ENCODE measurements around the gene PPP4R2. TPM values are rescaled to one million over a fixed set of nuclear protein-coding genes. Genes with fewer than 3 reads are reported as not detected.

Gene PPP4R2
- total and polyA plus RNA-seq, 4 experiments from 2014 or later = 30.7 to 77.0 (median 54.5) TPM

GRCh38 chr3:72976281-72976741 lies 20.3 kb upstream of the PPP4R2 start:
- no peaks in the 10 kb centered on the region for H3K27me3 ChIP-seq (ENCODE audit: insufficient read depth, low read length)
- ChIA-PET CTCF (ENCODE audit: partially characterized antibody) (interaction anchor here (0.8 to 2.2 kb wide), 3 partner anchors 13 to 31 kb away, joined by 3 to 6 read pairs (median 3); no protein-coding TSS in a partner anchor), POLR2A (ENCODE audit: partially characterized antibody) (no interaction called here)
- H3K4me3 Mint-ChIP-seq = no peak overlapping the region
- H3K9me3 Mint-ChIP-seq = no peaks in the 10 kb centered on the region
- H3K27ac ChIP-seq (ENCODE audit: low read depth, low read length) = no peak overlapping the region
- H3K36me3 ChIP-seq (ENCODE audit: insufficient read depth, low read length) = no peaks in the 10 kb centered on the region
- H3K4me3 ChIP-seq (ENCODE audit: low read length in 2 of 2) = no peak overlapping the region
- H3K9me3 ChIP-seq (ENCODE audit: control insufficient read depth in 1 of 2, low read length in 2 of 2) = no peaks in the 10 kb centered on the region
- intact Hi-C loops (cut with micrococcal nuclease) = no loop called here
- no peak for DNase-seq
- peaks cover 5% of the 10 kb centered on the region for H3K4me1 ChIP-seq (ENCODE audit: insufficient read depth, low read length)
- peaks cover 5 to 12% (median 7%) of the 10 kb centered on the region in 4 donors for H3K4me1 Mint-ChIP-seq
- no peak overlapping the region for H3K27ac Mint-ChIP-seq
- H3K27me3 Mint-ChIP-seq = peaks cover 2 to 7% of the 10 kb centered on the region in 2 donors
- no peaks in the 10 kb centered on the region for H3K36me3 Mint-ChIP-seq

GRCh38 chr3:72977060-72977808 lies 19.4 kb upstream of the PPP4R2 start:
- no peaks in the 10 kb centered on the region for H3K9me3 Mint-ChIP-seq
- ChIA-PET CTCF (ENCODE audit: partially characterized antibody) (interaction anchor here (0.8 to 1.1 kb wide), 2 partner anchors 12 to 79 kb away, joined by 3 to 4 read pairs; no protein-coding TSS in a partner anchor), POLR2A (ENCODE audit: partially characterized antibody) (no interaction called here)
- H3K4me3 ChIP-seq (ENCODE audit: low read length in 2 of 2) = no peak overlapping the region
- no peaks in the 10 kb centered on the region for H3K9me3 ChIP-seq (ENCODE audit: control insufficient read depth in 1 of 2, low read length in 2 of 2)
- H3K4me1 Mint-ChIP-seq = peaks cover 5 to 12% (median 6%) of the 10 kb centered on the region in 4 donors
- no peak overlapping the region for H3K27ac Mint-ChIP-seq
- H3K27me3 Mint-ChIP-seq = peaks cover 2 to 7% of the 10 kb centered on the region in 2 donors
- H3K27ac ChIP-seq (ENCODE audit: low read depth, low read length) = no peak overlapping the region
- H3K36me3 ChIP-seq (ENCODE audit: insufficient read depth, low read length) = no peaks in the 10 kb centered on the region
- no peaks in the 10 kb centered on the region for H3K27me3 ChIP-seq (ENCODE audit: insufficient read depth, low read length)
- no peaks in the 10 kb centered on the region for H3K36me3 Mint-ChIP-seq
- intact Hi-C loops (cut with micrococcal nuclease) = no loop called here
- no peak for DNase-seq
- H3K4me3 Mint-ChIP-seq = no peak overlapping the region
- H3K4me1 ChIP-seq (ENCODE audit: insufficient read depth, low read length) = peaks cover 5% of the 10 kb centered on the region

- H3K4me3 Mint-ChIP-seq = no peak overlapping the region
- peaks cover 7 to 10% of the 10 kb centered on the region in 2 donors for H3K27me3 Mint-ChIP-seq
- H3K27me3 ChIP-seq (ENCODE audit: insufficient read depth, low read length) = no peaks in the 10 kb centered on the region
- no peak overlapping the region for H3K27ac Mint-ChIP-seq
- peaks cover 0 to 4% of the 10 kb centered on the region in 2 donors for H3K9me3 ChIP-seq (ENCODE audit: control insufficient read depth in 1 of 2, low read length in 2 of 2)
- H3K4me1 ChIP-seq (ENCODE audit: insufficient read depth, low read length) = no peaks in the 10 kb centered on the region
- CTCF ChIA-PET (ENCODE audit: partially characterized antibody) = interaction anchor here (1.0 to 1.7 kb wide), 3 partner anchors 16 to 103 kb away, joined by 3 to 6 read pairs (median 5); no protein-coding TSS in a partner anchor
- intact Hi-C loops (cut with micrococcal nuclease) = no loop called here
- peaks cover 0 to 16% (median 13%) of the 10 kb centered on the region in 8 donors for H3K9me3 Mint-ChIP-seq
- no peak overlapping the region for H3K27ac ChIP-seq (ENCODE audit: low read depth, low read length)
- no peak overlapping the region for H3K4me3 ChIP-seq (ENCODE audit: low read length in 2 of 2)
- peaks cover 5% of the 10 kb centered on the region in 2 donors for H3K36me3 Mint-ChIP-seq
- no peak for DNase-seq
- POLR2A ChIA-PET (ENCODE audit: partially characterized antibody) = no interaction called here
- H3K36me3 ChIP-seq (ENCODE audit: insufficient read depth, low read length) = no peaks in the 10 kb centered on the region
- no peaks in the 10 kb centered on the region for H3K4me1 Mint-ChIP-seq
Observed at GRCh38 chr3:72982609-72983366, 13.8 kb upstream of the PPP4R2 start.

GRCh38 chr3:72985576-72985975 lies 11.0 kb upstream of the PPP4R2 start:
- H3K36me3 ChIP-seq (ENCODE audit: insufficient read depth, low read length) = no peaks in the 10 kb centered on the region
- Mint-ChIP-seq H3K36me3 (peaks cover 5% of the 10 kb centered on the region in 2 donors), H3K4me3 (no peak overlapping the region), H3K27ac (no peak overlapping the region), H3K4me1 (no peaks in the 10 kb centered on the region), H3K9me3 (peaks cover 0 to 16% (median 13%) of the 10 kb centered on the region in 8 donors), H3K27me3 (peaks cover 6 to 7% of the 10 kb centered on the region in 2 donors)
- no peak overlapping the region for H3K4me3 ChIP-seq (ENCODE audit: low read length in 2 of 2)
- intact Hi-C loops (cut with micrococcal nuclease) = no loop called here
- H3K27ac ChIP-seq (ENCODE audit: low read depth, low read length) = no peak overlapping the region
- CTCF ChIA-PET (ENCODE audit: partially characterized antibody) = no interaction called here
- H3K4me1 ChIP-seq (ENCODE audit: insufficient read depth, low read length) = no peaks in the 10 kb centered on the region
- H3K27me3 ChIP-seq (ENCODE audit: insufficient read depth, low read length) = no peaks in the 10 kb centered on the region
- POLR2A ChIA-PET (ENCODE audit: partially characterized antibody) = no interaction called here
- peaks cover 0 to 4% of the 10 kb centered on the region in 2 donors for H3K9me3 ChIP-seq (ENCODE audit: control insufficient read depth in 1 of 2, low read length in 2 of 2)
- DNase-seq = no peak

- CTCF ChIA-PET (ENCODE audit: partially characterized antibody) = no interaction called here
- Histone ChIP-seq H3K27me3 (ENCODE audit: insufficient read depth, low read length) (no peaks in the 10 kb centered on the region), H3K4me3 (ENCODE audit: low read length in 2 of 2) (no peak overlapping the region), H3K9me3 (ENCODE audit: control insufficient read depth in 1 of 2, low read length in 2 of 2) (no peaks in the 10 kb centered on the region), H3K4me1 (ENCODE audit: insufficient read depth, low read length) (no peaks in the 10 kb centered on the region), H3K27ac (ENCODE audit: low read depth, low read length) (no peak overlapping the region), H3K36me3 (ENCODE audit: insufficient read depth, low read length) (no peaks in the 10 kb centered on the region)
- Mint-ChIP-seq H3K27ac (no peak overlapping the region), H3K4me1 (peaks cover 0 to 5% (median under 1%) of the 10 kb centered on the region in 4 donors), H3K27me3 (no peaks in the 10 kb centered on the region), H3K9me3 (peaks cover 0 to 5% (median 4%) of the 10 kb centered on the region in 8 donors), H3K4me3 (no peak overlapping the region), H3K36me3 (peaks cover 3 to 5% of the 10 kb centered on the region in 2 donors)
- POLR2A ChIA-PET (ENCODE audit: partially characterized antibody) = interaction anchor here (0.8 kb wide), 1 partner anchor 11 kb away, joined by 4 read pairs; no protein-coding TSS in a partner anchor
- intact Hi-C loops (cut with micrococcal nuclease) = no loop called here
- DNase-seq = no peak
Observed at GRCh38 chr3:72990701-72991395, 5.8 kb upstream of the PPP4R2 start.

GRCh38 chr3:72991522-72991921 lies 5.1 kb upstream of the PPP4R2 start:
- intact Hi-C loops (cut with micrococcal nuclease) = no loop called here

More at GRCh38 chr3:72991522-72991921, 5.1 kb upstream of the PPP4R2 start:
- Histone ChIP-seq H3K4me3 (ENCODE audit: low read length in 2 of 2) (no peak overlapping the region), H3K36me3 (ENCODE audit: insufficient read depth, low read length) (no peaks in the 10 kb centered on the region), H3K27me3 (ENCODE audit: insufficient read depth, low read length) (no peaks in the 10 kb centered on the region), H3K27ac (ENCODE audit: low read depth, low read length) (no peak overlapping the region), H3K4me1 (ENCODE audit: insufficient read depth, low read length) (peaks cover 6% of the 10 kb centered on the region), H3K9me3 (ENCODE audit: control insufficient read depth in 1 of 2, low read length in 2 of 2) (no peaks in the 10 kb centered on the region)
- Mint-ChIP-seq H3K4me3 (no peak overlapping the region), H3K9me3 (no peaks in the 10 kb centered on the region), H3K36me3 (no peaks in the 10 kb centered on the region), H3K27ac (peak overlapping the region in 1 of 7 donors; percentile 1), H3K4me1 (peaks cover 2 to 5% (median 3%) of the 10 kb centered on the region in 4 donors), H3K27me3 (no peaks in the 10 kb centered on the region)
- POLR2A ChIA-PET (ENCODE audit: partially characterized antibody) = interaction anchor here (0.8 kb wide), 1 partner anchor 12 kb away, joined by 4 read pairs; no protein-coding TSS in a partner anchor
- DNase-seq = no peak
- CTCF ChIA-PET (ENCODE audit: partially characterized antibody) = no interaction called here

All from CD4-positive, alpha-beta memory T cell (primary cell).